Mesenchymal stem cell (in vitro differentiated cells and primary cell): ENCODE measurements around the gene PDGFD.

Source experiments
- DNase-seq: peaks from one replicate; pipeline ENCODE4 v3.0.0-alpha.2; 2013
- H2AFZ ChIP-seq: one replicate; pipeline ENCODE4 v1.6.1; 2013; ENCODE audit warnings: low read depth, mild to moderate bottlenecking, control low read depth, inconsistent platforms, low read length, moderate library complexity
- H2AK5ac ChIP-seq: 2 replicates; pipeline ENCODE4 v1.6.1; 2013; ENCODE audit warnings: low read length, moderate library complexity, mild to moderate bottlenecking, inconsistent platforms; ENCODE audit not compliant: severe bottlenecking
- H2BK120ac ChIP-seq: one replicate; pipeline ENCODE4 v1.6.1; 2013; ENCODE audit warnings: low read depth, mild to moderate bottlenecking, inconsistent platforms, low read length, moderate library complexity
- H2BK12ac ChIP-seq, 2 experiments: one replicate each; pipeline ENCODE4 v1.6.1; 2013; ENCODE audit warnings: inconsistent platforms in 2 of 2, low read length in 2 of 2, mild to moderate bottlenecking in 2 of 2, moderate library complexity in 2 of 2, control low read depth in 1 of 2
- H2BK15ac ChIP-seq: one replicate; pipeline ENCODE4 v1.6.1; 2013; ENCODE audit warnings: mild to moderate bottlenecking, low read depth, inconsistent platforms; ENCODE audit not compliant: poor library complexity, severe bottlenecking
- H2BK5ac ChIP-seq: 2 replicates; pipeline ENCODE4 v1.6.1; 2013; ENCODE audit warnings: low read depth, mild to moderate bottlenecking, low read length, control low read depth, inconsistent platforms; ENCODE audit not compliant: poor library complexity, severe bottlenecking
- H3K14ac ChIP-seq, 2 experiments: one replicate each; pipeline ENCODE4 v1.6.1; 2013; ENCODE audit warnings: inconsistent platforms in 2 of 2, low read length in 2 of 2, control low read depth in 1 of 2, mild to moderate bottlenecking in 1 of 2, moderate library complexity in 1 of 2
- H3K18ac ChIP-seq, 2 experiments: one replicate each; pipeline ENCODE4 v1.6.1; 2013; ENCODE audit warnings: inconsistent platforms in 2 of 2, low read length in 2 of 2, control low read depth in 1 of 2, low read depth in 1 of 2, mild to moderate bottlenecking in 1 of 2
- H3K23ac ChIP-seq, 2 experiments: one replicate each; pipeline ENCODE4 v1.6.1; 2013; ENCODE audit warnings: inconsistent platforms in 2 of 2, low read length in 2 of 2, mild to moderate bottlenecking in 2 of 2, moderate library complexity in 2 of 2, control low read depth in 1 of 2
- H3K27ac ChIP-seq: 2 replicates; pipeline ENCODE4 v1.5.1; 2013; ENCODE audit warnings: mild to moderate bottlenecking, moderate library complexity, low read length, control low read depth, inconsistent platforms; ENCODE audit not compliant: poor library complexity, severe bottlenecking
- H3K27me3 ChIP-seq, 2 experiments: 2 replicates each; pipeline versions ENCODE4 v1.6.1 to v1.7.0; 2013; ENCODE audit warnings: low read length in 2 of 2, mild to moderate bottlenecking in 2 of 2, moderate library complexity in 2 of 2, control low read depth in 1 of 2, inconsistent platforms in 1 of 2; ENCODE audit not compliant: control insufficient read depth in 1 of 2, insufficient read depth in 1 of 2
- H3K36me3 ChIP-seq, 2 experiments: 2 replicates each; pipeline versions ENCODE4 v1.6.1 to v1.7.0; 2013; ENCODE audit warnings: low read length in 2 of 2, control low read depth in 1 of 2, inconsistent platforms in 1 of 2, low read depth in 1 of 2, mild to moderate bottlenecking in 1 of 2; ENCODE audit not compliant: insufficient read depth in 2 of 2, control insufficient read depth in 1 of 2
- H3K4ac ChIP-seq, 2 experiments: one replicate each; pipeline ENCODE4 v1.6.1; 2013; ENCODE audit warnings: inconsistent platforms in 2 of 2, low read length in 2 of 2, mild to moderate bottlenecking in 2 of 2, moderate library complexity in 2 of 2, control low read depth in 1 of 2, low read depth in 1 of 2
- H3K4me1 ChIP-seq: 2 replicates; pipeline ENCODE4 v1.6.1; 2013; ENCODE audit warnings: low read depth, low read length, control low read depth; ENCODE audit not compliant: control insufficient read depth, insufficient read depth
- H3K4me2 ChIP-seq: 2 replicates; pipeline ENCODE4 v1.6.1; 2013; ENCODE audit warnings: low read length, mild to moderate bottlenecking, inconsistent platforms; ENCODE audit not compliant: poor library complexity, severe bottlenecking
- H3K4me3 ChIP-seq, 2 experiments: 2 replicates each; pipeline versions ENCODE4 v1.5.1 to v1.7.0; 2013; ENCODE audit warnings: low read length in 2 of 2, mild to moderate bottlenecking in 2 of 2, control low read depth in 1 of 2, low read depth in 1 of 2; ENCODE audit not compliant: insufficient read depth in 1 of 2
- H3K79me1 ChIP-seq: replicated peaks from 2 replicates; pipeline ENCODE4 v1.6.1; 2013; ENCODE audit warnings: mild to moderate bottlenecking, control low read depth, low read length, inconsistent platforms; ENCODE audit not compliant: poor library complexity, severe bottlenecking
- H3K9ac ChIP-seq: 2 replicates; pipeline ENCODE4 v1.7.0; 2013; ENCODE audit warnings: mild to moderate bottlenecking, low read length, moderate library complexity
- H3K9me3 ChIP-seq: 2 replicates; pipeline ENCODE4 v1.7.0; 2013; ENCODE audit warnings: mild to moderate bottlenecking, low read length; ENCODE audit not compliant: control insufficient read depth
- H4K8ac ChIP-seq: one replicate; pipeline ENCODE4 v1.6.1; 2013; ENCODE audit warnings: inconsistent platforms, mild to moderate bottlenecking, low read length, moderate library complexity
- H4K91ac ChIP-seq: one replicate; pipeline ENCODE4 v1.6.1; 2013; ENCODE audit warnings: mild to moderate bottlenecking, low read length, inconsistent platforms
- WGBS: methylation state at CpG from one replicate; pipeline ENCODE4 v1.1.7; 2013; ENCODE audit warnings: mixed read lengths; 5-methylcytosine and 5-hydroxymethylcytosine counted together

PDGFD gene

GRCh38 chr11:104146943-104147342, 17.0 kb downstream of the PDGFD start:
- no peak overlapping the region for H4K91ac ChIP-seq
- no peak overlapping the region for H3K4ac ChIP-seq
- H2AFZ ChIP-seq = no peak overlapping the region
- H3K4me1 ChIP-seq = no peaks in the 10 kb centered on the region
- DNase-seq = no peak
- no peak overlapping the region for H3K18ac ChIP-seq
- no peak overlapping the region for H4K8ac ChIP-seq
- no peaks in the 10 kb centered on the region for H3K36me3 ChIP-seq
- H2AK5ac ChIP-seq = no peak overlapping the region
- H2BK5ac ChIP-seq = no peak overlapping the region
- H3K9ac ChIP-seq = no peak overlapping the region
- H3K79me1 ChIP-seq = peaks cover 2% of the 10 kb centered on the region
- no peak overlapping the region for H3K14ac ChIP-seq
- no peak overlapping the region for H2BK12ac ChIP-seq
- no peak overlapping the region for H2BK15ac ChIP-seq
- H3K27me3 ChIP-seq = no peaks in the 10 kb centered on the region
- H3K4me3 ChIP-seq = no peak overlapping the region
- H3K23ac ChIP-seq = no peak overlapping the region
- no peak overlapping the region for H2BK120ac ChIP-seq
- H3K27ac ChIP-seq = no peak overlapping the region
- 100% methylated on average over 1 of the region's 3 CpGs for WGBS
- no peak overlapping the region for H3K4me2 ChIP-seq
- H3K9me3 ChIP-seq = no peaks in the 10 kb centered on the region

GRCh38 chr11:104146421-104146820, 17.5 kb downstream of the PDGFD start:
- Histone ChIP-seq H3K36me3 (no peaks in the 10 kb centered on the region), H3K14ac (no peak overlapping the region), H3K18ac (no peak overlapping the region), H2BK15ac (no peak overlapping the region), H3K4me3 (no peak overlapping the region), H4K8ac (no peak overlapping the region), H3K9ac (no peak overlapping the region), H3K4ac (no peak overlapping the region), H3K79me1 (peaks cover 3% of the 10 kb centered on the region), H3K27me3 (no peaks in the 10 kb centered on the region), H2BK5ac (no peak overlapping the region), H4K91ac (no peak overlapping the region), H2BK120ac (no peak overlapping the region), H2AFZ (no peak overlapping the region), H2BK12ac (no peak overlapping the region), H2AK5ac (no peak overlapping the region), H3K27ac (no peak overlapping the region), H3K4me2 (no peak overlapping the region), H3K4me1 (no peaks in the 10 kb centered on the region), H3K23ac (no peak overlapping the region), H3K9me3 (no peaks in the 10 kb centered on the region)
- WGBS = no CpG with 5 or more reads among the region's 3 CpGs
- DNase-seq = no peak

DNA sequence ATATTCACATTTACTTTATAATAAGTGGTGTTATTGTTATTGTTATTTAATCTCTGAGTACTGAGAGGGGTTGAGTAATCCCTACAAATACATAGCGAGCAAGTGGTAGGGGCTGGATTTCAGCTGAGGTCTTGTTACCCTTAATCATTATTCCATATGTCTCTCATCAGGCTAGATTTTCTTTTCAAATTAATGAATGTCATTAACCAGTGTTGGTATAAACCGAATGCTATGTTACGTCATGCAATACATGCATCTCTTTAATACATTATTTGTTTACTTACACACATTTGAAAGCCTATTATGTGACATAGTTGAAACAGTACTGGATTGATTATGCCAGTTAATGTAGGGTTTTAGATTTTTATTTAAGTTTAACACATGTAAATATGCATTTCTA, 18.9 kb downstream of the PDGFD start:
- H2AK5ac ChIP-seq = no peak overlapping the region
- H3K4me2 ChIP-seq = no peak overlapping the region
- no peak for DNase-seq
- no peak overlapping the region for H2BK120ac ChIP-seq
- no peak overlapping the region for H4K8ac ChIP-seq
- H3K4ac ChIP-seq = no peak overlapping the region
- H2BK12ac ChIP-seq = no peak overlapping the region
- no peak overlapping the region for H3K9ac ChIP-seq
- WGBS = no CpG with 5 or more reads among the region's 3 CpGs
- peaks cover 1% of the 10 kb centered on the region for H3K79me1 ChIP-seq
- H2AFZ ChIP-seq = no peak overlapping the region
- no peak overlapping the region for H2BK15ac ChIP-seq
- H3K9me3 ChIP-seq = no peaks in the 10 kb centered on the region
- no peaks in the 10 kb centered on the region for H3K4me1 ChIP-seq
- no peak overlapping the region for H3K27ac ChIP-seq
- H3K23ac ChIP-seq = no peak overlapping the region
- H3K14ac ChIP-seq = no peak overlapping the region
- H3K4me3 ChIP-seq = no peak overlapping the region
- no peak overlapping the region for H4K91ac ChIP-seq
- no peak overlapping the region for H2BK5ac ChIP-seq
- H3K36me3 ChIP-seq = no peaks in the 10 kb centered on the region
- H3K18ac ChIP-seq = no peak overlapping the region
- H3K27me3 ChIP-seq = no peaks in the 10 kb centered on the region

DNA sequence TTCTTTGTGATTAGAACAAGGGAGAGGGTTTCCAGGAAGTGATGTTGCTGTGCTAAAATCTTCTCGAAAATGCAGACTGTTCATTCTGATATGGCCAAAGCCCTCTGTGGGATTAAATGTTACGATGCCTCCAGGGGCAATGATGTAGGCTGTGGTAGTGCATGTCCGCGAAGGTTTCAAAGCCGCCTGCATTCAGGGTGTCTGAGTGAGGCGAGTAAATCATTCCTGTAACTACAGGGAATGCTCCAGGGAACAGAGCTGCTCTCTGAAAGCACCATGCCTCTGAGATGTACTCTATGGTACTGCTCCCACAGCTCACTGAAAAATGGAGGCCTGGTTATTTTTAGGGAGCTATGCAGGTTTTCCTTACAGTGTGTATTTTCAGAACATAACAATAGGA, 21.2 kb downstream of the PDGFD start:
- no peak overlapping the region for H3K9ac ChIP-seq
- no peak overlapping the region for H3K14ac ChIP-seq
- no peaks in the 10 kb centered on the region for H3K36me3 ChIP-seq
- H3K27ac ChIP-seq = no peak overlapping the region
- no peak overlapping the region for H2BK120ac ChIP-seq
- H3K27me3 ChIP-seq = no peaks in the 10 kb centered on the region
- H3K4me3 ChIP-seq = no peak overlapping the region
- no peak overlapping the region for H3K4me2 ChIP-seq
- H4K91ac ChIP-seq = no peak overlapping the region
- H3K4ac ChIP-seq = no peak overlapping the region
- no peak overlapping the region for H2AFZ ChIP-seq
- no peak overlapping the region for H3K23ac ChIP-seq
- H2BK5ac ChIP-seq = no peak overlapping the region
- peaks cover 1% of the 10 kb centered on the region for H3K79me1 ChIP-seq
- H3K4me1 ChIP-seq = no peaks in the 10 kb centered on the region
- H4K8ac ChIP-seq = no peak overlapping the region
- 96% methylated on average over 6 of the region's 6 CpGs for WGBS
- H2BK12ac ChIP-seq = no peak overlapping the region
- no peak overlapping the region for H2BK15ac ChIP-seq
- no peak overlapping the region for H2AK5ac ChIP-seq
- H3K9me3 ChIP-seq = no peaks in the 10 kb centered on the region
- no peak for DNase-seq
- H3K18ac ChIP-seq = no peak overlapping the region
